Activated naive CD4-positive, alpha-beta T cell treated with anti-CD3 and anti-CD28 coated beads, Interleukin-2, amount 50 U/mL, for 16 hours (primary cell): Measurements from ENCODE around the gene PERCC1.

Experiments used
- DNase-seq: peaks from one replicate; pipeline ENCODE4 v3.0.0-alpha.2; 2020

The PERCC1 gene

DNA sequence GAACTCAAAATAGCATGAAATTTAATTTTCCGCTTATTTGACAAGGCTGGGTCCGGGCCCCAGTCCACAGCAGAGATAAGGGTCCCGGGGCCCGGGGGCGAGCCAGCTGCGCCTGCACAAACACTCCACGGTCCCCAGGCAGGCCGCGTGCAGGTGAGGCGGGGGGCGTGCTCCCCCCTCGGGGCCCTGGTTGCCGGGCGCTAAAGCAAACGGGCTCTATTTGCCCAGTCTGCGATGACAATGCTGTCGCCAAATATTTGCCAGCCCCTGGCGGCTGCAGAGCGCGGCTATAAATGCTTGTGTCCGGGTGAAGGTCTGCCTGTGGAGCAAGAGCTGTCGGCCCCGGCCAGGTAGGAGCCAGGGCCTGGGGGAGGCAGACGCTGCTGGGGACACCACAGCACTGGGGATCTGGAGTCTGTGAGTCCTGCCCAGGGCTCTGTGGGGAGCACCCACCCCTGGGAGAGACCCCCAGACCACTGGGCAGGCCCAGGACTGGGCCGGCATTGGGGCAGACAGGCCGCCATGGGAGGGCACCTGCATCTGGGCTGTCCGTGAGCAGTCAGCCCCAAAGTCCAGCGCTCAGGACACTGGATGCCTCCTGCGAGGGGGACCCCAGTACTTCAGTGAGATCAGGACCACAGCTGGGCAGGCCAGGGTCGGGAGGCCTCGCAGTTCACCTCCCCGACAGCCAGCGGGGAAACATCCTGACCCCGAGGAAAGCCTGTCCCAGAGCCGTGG is at the start of gene PERCC1:
PERCC1 (plus strand) TSS at position 320 of the 738 bp plus-strand sequence. CDS start 1,516 bp downstream, outside the sequence.
- DNase-seq: no peak

DNA sequence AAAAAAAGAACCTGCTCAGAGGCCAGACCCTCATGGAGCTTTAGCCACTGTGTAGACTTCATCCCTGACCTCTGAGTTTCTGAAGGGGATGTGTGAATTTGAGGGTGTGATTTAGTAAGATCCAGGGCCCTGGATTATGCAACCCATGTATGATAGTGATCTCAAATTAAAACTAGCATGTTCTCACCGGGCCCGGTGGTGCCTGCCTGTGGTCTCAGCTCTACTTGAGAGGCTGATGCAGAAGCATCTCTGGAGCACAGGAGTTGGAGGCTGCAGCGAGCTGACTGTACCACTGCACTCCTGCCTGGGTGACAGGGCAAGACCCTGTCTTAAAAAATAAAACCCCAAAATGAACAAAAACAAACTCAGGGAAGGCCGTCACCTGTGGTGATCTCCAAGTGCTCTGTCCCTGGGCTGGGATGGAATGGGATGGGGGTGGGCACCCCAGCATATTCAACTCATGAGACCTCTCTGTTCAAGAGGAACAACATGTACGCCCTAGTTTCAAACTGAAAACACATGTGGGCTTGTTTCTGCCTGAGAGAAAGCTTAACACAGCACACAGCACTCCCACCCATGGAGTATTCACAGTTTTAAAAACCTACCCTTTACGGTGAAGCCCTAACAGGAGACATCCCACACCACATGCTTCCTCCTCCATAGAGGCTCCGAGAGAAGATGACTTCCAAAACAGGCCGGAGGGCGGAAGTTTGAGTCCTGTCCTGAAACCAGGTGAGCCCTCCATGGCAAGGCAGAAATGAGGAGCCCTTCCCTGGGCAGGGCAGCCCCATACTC is 49.1 kb upstream of the PERCC1 start:
- no peak for DNase-seq

DNA sequence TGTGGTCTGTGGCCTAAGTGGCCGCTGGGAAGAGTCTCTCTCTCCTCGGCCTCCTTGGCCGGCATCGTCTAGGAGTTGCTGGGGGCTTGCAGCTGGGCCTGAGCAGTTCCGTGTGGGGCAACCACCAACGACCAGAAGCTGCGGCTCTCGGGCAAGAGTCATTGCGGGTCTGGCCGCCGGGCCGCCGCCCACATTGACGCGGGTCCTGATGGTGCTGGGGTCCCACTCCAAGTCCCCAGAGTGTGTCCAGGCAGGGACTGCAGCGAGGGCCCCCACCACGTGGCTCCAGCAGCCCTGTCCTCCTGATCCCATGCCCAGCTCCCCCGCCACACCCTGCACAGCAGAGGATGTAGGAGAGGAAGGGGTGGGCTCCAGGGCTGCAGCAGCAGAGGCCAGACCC is 47.3 kb upstream of the PERCC1 start:
- DNase-seq: no peak

GRCh38 chr16:1385232-1385631 is 45.6 kb upstream of the PERCC1 start:
- no peak for DNase-seq

GRCh38 chr16:1387331-1387730 is 43.5 kb upstream of the PERCC1 start:
- no peak for DNase-seq

DNA sequence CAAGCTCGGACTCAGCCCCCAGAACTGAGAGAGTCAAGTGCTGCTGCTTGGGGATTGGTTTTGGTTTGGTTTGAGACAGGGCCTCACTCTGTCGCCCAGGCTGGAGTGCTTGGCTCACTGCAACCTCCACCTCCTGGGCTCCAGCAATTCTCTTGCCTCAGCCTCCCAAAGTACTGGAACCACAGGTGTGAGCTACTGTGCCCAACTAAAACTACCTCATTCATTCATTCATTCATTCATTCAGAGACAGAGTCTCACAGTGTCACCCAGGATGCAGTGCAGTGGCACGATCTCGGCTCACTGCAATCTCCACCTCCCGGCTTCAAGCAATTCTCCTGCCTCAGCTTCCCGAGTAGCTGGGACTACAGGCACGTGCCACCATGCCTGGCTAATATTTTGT is 41.1 kb upstream of the PERCC1 start:
- no peak for DNase-seq

- no peak for DNase-seq
Observed at GRCh38 chr16:1390239-1390779, 40.6 kb upstream of the PERCC1 start.

DNA sequence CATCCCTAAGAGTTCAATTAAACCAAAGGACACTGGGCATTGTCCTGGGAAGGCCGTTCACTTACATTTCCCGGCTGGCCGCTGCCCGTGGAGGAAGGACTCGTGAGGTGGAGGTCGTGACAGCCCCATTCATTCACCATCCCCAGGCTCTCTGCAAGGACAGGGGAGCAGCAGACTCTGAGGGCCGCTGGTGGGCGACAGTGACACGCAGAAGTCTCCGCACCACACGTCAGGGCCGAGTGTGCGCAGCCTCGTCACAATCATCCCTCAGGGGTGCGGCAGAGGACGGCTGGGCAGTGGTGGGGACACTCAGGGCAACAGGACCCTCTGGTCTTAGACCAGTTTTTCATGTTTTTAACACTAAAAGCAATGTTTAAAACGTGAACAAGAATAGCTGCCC is 38.1 kb upstream of the PERCC1 start:
- DNase-seq: no peak

DNA sequence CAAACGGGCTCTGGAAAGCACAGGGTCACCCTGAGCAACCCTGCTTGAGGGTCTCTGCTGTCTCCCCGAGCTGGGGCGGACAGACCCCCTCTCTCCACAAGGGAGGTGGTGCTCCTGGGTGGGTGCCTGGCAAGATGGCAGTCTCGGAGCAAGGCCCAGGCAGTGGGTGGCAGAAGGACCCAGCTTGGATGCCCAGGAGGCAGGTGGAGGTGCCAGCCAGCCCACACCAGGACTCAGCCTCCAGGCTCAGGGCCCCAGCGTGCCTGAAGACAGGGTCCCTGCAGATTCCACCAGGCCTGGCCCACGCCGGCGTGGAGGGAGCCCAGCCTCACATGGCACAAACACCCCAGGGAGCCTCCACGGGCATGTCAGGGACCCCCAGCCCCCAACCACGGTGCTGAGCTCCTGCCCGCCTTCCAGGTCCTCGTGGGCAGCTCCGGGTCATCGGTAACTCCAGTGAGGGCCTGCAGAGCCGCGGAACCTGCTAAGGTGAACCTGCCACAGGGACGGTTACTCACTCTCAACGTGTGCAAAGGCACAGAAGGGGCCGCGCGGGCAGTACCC is 37.2 kb upstream of the PERCC1 start:
- DNase-seq: no peak

DNA sequence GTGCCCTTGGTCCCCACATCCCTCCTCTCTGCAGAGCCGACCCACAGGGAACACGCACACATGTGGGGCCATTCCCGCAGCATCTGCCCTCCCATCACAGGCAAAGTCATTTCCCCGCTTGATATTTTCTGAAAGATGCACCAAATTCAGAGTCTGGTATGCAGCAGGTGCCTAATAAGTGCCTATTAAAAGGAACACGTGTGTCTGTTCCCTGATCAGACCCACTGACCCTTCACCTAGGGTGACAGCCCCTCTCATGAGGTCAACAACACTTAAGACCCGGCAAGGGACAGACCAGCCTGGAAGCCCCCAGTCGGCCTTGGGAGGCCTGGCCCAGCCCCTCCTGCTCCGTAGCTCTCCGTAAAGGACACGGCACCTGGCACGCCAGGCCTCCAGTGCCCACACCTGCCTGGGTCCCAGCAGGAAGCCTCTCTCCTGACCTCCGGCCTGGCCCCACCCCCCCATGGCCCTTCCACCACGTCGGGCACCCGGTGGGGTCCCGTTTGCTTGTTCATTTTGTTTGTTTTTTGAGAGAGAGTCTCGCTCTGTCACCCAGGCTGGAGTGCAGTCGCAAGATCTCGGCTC is 36.4 kb upstream of the PERCC1 start:
- DNase-seq: no peak

DNA sequence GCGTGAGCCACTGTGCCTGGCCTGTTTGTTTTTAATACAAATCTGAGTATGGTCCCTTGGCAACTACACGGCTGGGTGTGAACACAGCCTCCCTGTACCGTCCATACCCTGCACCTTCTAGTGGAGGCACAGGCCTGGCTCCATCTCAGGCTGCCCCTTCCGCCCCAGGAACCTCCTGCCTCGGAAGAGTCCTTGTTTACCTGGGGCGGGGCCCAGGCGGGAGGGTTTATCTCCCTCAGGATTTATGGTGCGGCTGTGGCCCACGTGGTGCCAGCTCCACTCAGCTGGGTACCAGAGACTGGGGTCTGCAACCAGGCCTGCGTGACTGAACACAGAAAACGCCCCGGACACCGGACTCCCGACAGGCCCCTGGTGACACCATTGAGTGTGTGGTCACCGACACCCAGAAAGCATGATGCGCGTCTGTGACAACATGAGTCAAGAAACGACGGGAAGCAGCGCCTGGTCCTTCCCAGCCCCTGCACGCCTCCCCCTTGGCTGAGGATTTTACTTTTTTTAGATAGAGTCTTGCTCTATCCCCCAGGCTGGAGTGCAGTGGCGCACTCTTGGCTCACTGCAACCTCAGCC is 35.3 kb upstream of the PERCC1 start:
- DNase-seq: no peak

GRCh38 chr16:1397779-1398178 is 33.1 kb upstream of the PERCC1 start:
- no peak for DNase-seq

DNA sequence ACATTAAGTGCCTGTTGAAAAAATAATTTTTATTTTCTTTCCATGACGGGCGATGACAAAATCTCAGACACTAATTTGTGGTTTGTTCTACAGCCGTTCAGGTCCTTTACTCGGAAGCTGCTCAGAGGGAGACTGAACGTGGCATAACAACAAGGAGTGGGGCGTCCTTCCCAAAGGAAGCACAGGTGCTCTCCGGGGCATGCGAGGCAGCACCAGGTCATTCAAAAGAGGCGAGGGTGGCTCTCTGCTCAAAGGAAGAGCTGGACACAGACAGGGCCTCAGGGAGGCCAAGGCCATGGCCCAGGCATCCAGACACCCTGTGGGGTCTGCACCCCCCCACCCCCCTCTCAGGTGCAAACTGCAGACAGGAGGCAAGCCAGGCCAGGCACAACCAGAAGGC is 32.5 kb upstream of the PERCC1 start:
- no peak for DNase-seq

GRCh38 chr16:1398826-1399581 is 31.9 kb upstream of the PERCC1 start:
- no peak for DNase-seq

DNA sequence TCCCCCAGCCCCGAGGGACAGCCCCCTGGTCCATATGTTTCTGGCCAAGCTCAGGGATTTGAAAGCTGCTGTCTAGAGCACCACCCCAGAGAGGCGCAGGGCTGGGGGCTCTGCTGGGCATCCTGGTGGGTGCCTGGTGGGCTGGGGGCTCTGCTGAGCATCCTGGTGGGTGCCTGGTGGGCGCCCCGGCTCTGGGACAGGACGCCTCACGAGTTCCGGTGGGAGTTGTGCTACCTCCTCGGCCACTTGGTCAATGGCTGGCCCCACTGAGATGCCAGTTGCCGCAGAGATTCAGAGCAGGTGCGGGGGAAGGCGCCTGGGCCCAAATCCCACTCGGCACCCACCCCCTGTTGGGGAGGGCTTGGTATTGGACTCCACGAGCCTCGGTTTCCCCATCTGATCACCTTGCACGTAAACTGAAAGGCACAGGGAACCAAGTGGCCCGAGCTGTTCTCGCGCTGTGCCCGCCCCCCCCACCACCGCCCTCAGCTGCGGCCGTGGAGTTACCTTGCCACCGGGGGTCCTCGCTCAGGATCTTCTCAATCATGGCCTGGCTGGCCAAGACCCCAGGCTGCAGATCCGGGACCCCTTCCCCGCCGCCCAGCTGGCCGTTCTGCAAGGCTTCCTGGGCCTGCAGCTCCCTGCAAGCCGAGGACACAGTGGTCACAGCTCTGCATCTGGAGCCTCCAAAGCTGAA is 29.7 kb upstream of the PERCC1 start:
- DNase-seq: no peak

DNA sequence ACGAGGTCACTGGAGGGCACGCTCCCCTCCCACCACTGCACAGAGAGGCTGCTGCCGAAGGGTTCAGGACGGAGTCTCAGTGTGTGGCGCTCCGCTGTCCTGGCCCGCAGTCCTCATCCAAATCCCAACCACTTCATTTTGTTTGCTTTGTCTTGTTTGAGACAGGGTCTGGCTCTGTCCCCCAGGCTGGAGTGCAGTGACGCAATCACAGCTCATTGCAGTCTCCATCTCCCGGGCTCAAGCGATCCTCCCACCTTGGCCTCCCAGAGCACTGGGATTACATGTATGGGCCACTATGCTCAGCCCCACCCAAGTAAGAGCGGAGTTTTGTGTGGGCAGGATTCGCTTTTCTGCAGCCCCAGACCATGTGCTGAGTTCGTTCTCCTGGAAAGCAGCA is 29.1 kb upstream of the PERCC1 start:
- no peak for DNase-seq

GRCh38 chr16:1403036-1403435 is 27.8 kb upstream of the PERCC1 start:
- DNase-seq: no peak

- no peak for DNase-seq
Observed at GRCh38 chr16:1403733-1404132, 27.1 kb upstream of the PERCC1 start.

GRCh38 chr16:1407753-1408152 is 23.1 kb upstream of the PERCC1 start:
- DNase-seq: no peak

GRCh38 chr16:1408171-1408837 is 22.6 kb upstream of the PERCC1 start:
- DNase-seq: peak; percentile 96

- DNase-seq: no peak
Observed at GRCh38 chr16:1412847-1413246, 18.0 kb upstream of the PERCC1 start.
